T follicular helper cell (primary cell): Measurements from ENCODE around the gene KIF1A.

Experiments used
- DNase-seq: peaks from one replicate; pipeline ENCODE4 v3.0.0-alpha.2; 2020; ENCODE audit warnings: low read depth

Gene KIF1A

GRCh38 chr2:240803191-240803590 is 16.8 kb downstream of the KIF1A start:
- DNase-seq, result no peak

DNA sequence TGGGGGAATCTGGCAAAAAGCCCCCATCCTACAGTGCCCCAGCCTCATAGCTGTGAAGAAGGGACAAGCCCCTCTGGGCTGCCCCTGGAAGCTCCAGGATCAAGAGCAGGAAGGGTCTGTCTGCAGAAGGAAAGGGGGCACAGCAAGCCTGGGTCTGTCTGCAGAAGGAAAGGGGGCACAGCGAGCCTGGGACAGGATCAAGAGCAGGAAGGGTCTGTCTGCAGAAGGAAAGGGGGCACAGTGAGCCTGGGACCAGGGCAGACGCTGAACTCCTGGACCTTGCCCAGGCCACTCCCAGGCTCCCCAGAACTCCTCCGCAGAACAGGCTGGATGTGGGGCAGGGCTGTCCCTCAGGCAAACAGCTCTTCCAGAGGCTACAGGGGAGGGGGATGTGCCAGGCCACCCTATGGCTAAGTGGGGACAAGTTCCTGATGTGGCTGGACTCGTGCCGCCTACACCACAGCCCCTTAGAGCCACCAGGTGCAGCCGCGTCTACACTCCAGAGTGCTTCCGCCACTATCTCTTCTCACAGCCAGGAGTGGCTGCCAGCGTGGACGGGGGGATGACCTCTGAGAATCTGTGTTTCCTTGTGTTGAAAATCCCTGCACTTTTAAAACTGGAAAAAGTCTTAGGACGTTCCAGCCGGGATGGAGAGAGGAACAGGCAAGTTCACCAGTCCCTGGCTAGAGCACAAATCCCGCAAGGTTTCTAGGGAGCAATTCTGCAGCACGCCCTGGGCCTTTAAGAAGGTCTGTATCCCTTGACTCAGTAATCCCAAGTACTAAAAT is 20.8 kb downstream of the KIF1A start:
- DNase-seq, result no peak

DNA sequence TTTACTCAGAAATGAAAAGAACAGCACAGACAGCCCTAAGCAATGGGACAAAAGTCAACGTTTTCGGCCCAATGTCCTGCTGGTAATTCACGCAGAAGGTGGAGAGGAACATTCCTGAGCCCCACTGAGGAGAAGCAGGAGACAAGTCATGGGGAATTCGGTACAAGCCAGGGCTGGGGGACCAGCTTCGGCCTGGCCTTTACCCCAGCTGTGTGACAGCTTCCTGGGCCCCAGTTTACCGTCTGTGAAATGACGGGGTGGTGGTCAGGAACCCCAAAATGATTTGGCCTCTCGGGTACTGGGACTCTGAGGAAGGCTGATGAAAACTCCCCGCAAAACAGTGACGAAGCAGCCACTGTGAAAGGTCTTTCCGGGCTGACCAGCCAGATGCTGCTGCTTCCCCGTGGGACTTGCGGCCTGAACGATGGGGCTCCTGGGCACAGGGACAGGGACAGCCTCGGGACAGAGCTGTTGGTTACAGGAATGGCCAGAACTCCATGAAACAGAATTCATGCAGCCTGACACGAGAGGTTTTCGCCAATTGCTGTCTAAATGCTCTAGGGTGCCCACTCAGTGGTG is 21.6 kb downstream of the KIF1A start:
- DNase-seq, result no peak

GRCh38 chr2:240797914-240798313 is 22.1 kb downstream of the KIF1A start:
- no peak for DNase-seq

DNA sequence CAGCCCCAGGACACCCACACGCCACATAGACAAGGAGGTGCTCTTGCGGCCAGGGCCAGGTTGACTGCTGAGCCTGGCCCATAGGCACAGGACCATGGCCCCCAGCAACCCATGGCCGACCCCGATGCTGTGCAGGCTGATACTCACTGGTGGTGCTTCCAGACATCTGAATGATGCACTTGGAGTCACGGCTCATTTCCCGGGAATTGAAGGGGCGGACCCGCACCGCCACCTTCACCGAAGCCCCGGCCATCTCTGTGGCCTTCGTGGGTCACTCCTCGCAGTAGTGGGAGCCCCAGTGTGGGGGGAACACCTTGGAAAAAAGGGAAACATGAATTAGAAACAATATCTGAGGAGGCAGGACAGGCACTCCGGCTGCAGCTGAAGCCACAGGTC is 22.5 kb downstream of the KIF1A start:
- no peak for DNase-seq

DNA sequence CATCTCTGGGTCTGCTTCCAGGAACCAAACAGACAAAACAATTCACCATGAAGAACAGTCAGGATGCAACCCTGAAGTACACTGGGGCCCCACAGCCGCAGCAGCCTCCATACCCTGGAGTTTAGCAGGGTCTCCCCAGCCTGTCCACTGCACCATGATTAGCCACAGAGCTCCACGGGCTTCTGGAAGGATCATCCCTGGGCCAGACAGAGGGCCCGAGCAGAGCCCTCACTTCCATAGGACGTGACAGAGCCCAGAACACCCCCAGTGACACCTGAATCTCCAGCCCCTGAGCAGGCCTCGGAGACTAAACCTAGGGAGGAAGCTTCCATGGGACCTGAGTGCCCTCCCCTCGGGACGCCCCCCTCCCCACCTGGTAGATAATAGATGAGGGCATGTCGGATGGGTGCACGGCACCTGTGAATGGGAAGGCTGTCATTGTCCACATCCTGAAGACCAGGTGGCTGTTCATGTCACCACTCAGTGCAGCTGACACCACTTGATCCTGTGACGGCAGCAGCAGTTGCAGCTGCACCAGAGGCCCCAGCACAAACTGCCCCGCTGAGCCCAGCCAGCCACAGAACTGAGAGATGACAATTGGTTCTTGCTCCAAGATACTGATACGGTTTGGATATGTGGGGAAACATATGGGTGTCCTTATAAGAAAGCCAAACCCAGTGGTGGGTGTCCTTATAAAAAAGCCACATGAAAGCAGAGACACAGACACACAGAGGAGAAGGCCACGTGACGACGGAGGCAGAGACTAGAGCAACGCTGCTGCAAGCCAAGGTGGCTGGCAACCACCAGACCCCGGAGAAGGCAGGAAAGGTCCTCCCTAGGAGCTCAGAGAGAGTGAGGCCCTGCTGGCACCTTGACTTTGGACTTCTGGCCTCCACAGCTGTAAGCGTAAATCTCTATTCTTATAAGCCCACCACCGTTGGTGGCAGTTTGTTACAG is 23.2 kb downstream of the KIF1A start:
- DNase-seq, result no peak

DNA sequence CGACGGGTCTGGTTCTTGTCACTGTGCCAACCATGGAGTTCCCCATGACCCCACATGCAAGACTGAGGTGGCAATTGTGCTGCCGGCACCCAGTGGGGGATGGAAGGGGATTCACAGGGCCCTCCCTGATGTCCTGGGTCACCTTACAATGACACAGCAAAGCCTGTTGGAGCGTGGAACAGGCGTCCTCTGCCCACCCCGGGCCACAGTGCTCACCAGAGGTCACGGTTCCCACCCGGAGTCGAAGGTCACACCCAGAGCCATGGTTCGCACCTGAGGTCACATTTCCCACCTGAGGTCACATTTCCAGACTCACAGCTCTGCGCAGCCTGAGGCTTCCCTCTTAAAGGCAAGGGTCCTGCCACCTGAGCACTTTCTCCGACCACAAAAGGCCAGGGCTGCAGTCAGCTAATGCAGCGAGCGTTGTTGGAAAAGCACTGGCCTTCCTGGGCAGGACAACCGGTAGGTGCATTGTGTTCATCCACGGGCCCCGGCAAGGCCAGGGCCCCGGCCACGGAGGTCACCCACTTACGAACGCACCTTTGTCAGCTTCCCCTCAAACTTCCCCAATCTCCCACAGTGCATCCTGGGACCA is 24.0 kb downstream of the KIF1A start:
- DNase-seq, result no peak

DNA sequence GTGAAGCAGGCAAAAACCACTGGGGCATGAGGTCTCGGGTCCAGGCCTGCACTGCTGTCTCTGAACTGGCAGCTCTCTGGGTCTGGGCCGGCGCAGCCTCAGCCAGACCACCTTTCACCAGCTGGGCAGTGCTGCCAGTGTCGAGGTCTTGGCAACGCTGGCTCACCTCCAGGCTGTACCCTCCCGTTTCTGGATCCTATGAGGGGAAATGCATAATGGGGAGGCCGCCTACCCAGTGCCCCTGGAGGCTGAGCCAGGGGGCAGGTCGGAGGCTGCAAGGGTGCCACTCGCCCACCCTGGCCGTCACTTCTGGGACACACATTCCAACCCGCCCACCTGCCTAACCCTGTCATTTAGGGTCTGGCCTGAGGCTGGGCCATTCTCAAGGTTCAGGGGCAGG is 24.6 kb downstream of the KIF1A start:
- no peak for DNase-seq

- DNase-seq, result no peak
Observed at GRCh38 chr2:240794178-240794721, 25.8 kb downstream of the KIF1A start.

GRCh38 chr2:240793313-240794177 is 26.5 kb downstream of the KIF1A start:
- no peak for DNase-seq

DNA sequence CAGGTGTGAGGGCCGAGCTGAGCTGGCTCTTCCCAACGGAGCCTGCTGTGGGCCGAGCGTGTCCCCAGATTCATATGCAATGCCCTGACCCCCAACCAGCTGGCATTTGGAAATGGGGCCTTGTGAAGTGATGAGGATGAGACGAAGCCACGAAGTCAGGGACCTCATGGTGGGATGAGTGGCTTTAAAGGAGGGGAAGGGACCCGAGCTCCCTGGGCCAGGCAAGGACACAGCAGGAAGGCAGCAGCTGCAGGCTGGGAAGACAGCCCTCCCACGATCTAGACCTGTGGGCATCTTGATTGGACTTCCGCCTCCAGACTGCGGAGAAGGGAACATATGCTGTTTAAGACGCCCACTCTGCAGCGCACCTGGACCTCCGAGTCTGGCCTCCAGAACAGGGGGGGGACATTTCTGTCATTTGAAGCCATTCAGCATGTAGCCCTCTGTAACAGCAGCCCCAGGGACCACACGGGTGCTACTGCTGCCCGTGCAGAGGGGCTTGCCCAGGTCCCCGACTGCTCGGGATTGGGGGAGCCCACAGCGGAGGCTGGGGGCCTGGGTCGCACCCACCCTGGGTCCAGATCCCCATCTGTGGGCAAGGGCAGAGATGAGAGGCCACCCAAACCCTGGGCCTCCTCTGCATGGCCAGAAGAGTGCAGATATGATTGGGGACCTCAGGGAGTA is 27.2 kb downstream of the KIF1A start:
- no peak for DNase-seq

DNA sequence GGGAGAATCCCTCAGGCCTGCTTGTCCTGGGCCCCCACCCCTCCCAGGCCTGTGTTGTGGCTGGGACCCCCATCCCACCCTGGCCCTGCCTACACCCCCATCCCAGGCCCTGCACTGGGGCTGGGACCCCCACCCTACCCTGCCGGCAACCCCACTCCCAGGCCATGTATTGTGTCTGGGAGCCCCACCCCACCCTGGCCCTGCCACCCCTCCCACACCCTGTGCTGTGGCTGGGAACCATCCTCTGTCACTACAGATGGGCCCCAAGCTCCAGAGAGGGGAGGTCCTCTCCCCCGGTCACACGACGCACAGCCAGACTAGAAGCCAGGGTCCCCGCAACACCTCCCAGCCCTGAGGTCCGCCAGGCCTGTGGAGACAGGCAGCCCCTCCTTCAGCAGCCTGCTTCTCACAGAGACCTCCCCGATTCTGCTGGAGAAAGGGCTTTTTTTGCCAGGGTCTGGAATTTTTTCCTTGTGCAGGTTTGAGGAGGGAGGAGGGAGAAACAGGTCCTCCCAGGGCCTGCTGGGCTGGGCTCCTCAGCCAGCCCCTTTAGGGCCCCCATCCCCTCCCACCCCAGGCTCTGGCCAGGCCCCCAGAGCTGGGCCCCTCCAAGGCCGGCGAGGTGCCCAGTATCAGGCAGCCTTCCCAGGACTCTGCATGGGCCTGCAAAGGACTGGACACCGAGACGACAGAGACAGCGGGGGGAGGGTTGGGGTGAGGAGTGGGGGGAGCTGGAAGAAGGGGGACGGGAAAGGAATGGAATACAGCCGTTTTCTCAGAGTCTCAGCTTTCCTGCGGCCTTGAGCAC is 28.0 kb downstream of the KIF1A start:
- no peak for DNase-seq

GRCh38 chr2:240791221-240791800 is 28.7 kb downstream of the KIF1A start:
- DNase-seq, result no peak

DNA sequence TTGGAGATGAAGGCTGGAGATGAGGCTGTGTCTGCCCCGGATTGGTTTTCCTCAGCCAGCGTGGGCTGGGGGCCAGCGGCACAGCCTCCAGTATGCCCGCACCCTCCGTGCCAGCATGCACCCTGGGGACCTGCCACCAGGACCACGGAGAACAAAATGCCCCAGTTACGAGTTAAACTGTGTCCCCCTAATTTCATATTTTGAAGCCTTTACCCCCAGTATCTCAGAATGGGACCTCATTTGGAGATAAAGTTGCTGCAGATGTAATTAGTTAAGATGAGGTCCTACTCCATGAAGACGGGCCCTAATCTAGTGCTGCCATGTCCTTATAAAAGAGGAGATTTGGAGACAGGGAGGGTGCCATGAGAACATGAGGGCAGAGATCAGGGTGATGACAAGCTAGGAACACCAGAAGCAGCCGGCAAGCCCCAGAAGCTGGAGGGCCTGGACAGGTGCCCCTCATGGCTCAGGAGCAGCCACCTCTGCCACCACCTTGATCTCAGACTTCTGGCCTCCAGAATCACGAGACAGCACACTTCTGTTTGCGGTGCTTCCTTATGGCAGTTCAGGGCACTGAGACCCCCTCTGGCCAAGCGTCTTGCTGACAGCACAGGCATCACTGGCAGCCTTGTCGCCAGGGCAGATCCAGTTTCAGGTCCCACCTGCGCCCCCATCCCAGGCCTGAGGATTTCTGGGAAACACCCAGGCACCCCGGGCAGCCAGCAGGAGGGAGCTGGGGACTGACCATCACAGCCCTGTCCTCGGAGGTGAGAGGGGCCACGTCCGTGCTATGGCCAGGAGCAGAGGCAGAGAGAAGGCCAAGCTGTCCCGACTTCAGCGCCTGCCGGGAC is 29.4 kb downstream of the KIF1A start:
- no peak for DNase-seq

DNA sequence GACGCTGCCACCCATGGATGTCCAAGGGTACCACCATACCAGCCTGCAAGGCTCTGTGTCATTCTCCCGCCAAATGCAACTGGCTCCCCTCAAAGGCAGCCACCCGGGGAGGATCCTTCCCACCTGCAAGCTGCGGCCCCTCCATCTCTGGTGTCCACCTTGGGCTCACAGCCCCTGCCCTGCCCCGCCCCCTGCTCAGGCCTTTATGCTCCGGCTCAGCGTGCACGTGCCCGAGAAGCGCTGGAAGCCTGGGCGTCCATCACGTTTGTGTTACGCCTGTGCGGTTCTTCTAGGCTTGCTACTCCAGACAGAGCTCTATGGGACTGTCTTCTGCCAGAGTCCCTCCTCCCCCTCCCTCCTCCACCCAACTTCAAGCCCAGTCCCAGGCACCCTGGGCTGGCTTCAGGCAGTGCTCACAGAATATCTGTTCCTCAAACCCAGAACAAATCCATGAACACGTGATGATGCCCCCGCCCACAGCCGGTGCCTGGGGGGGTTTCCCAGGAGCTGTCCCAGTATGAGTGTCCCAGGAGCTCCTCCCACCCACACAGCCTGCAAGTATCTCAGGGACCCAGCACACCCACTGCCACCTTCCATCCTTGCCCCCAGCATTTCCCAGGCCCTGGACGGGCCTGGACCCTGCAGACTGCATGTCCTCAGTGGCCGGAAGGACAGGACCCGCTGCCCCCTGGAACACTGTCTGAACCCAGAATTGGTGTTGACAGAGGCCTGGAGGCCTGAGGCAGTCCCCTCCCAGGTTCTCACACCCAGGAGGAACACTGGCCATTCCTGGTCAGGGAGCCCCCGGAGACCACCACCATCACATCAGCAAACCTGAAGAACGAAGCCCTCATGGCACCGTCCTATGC is 30.3 kb downstream of the KIF1A start:
- no peak for DNase-seq

- DNase-seq, result no peak
Observed at GRCh38 chr2:240789051-240789453, 31.0 kb downstream of the KIF1A start.

- DNase-seq, result no peak
Observed at GRCh38 chr2:240788482-240788881, 31.5 kb downstream of the KIF1A start.
